Transverse colon (tissue), 4 donors: ENCODE measurements around the gene CARMIL1. TPM values are rescaled to one million over a fixed set of nuclear protein-coding genes. Genes with fewer than 3 reads are reported as not detected.

ENCODE experiments used
- DNase-seq: peaks from one replicate; pipeline ENCODE4 v3.0.0-alpha.2; 2019
- H3K27ac ChIP-seq, 4 donors: fragments of 200-600 bp; sonication (generic); 2 replicates each; pipeline ENCODE4 v1.5.1; 2016 to 2018; ENCODE audit warnings: inconsistent platforms in 4 of 4
- H3K27me3 ChIP-seq: fragments of 200-600 bp; sonication (generic); 2 replicates; pipeline ENCODE4 v1.5.1; 2017; ENCODE audit warnings: inconsistent platforms
- H3K36me3 ChIP-seq, 4 donors: fragments of 200-600 bp; sonication (generic); 2 replicates each; pipeline ENCODE4 v1.5.1; 2017 to 2019; ENCODE audit warnings: inconsistent platforms in 4 of 4
- H3K4me1 ChIP-seq, 4 donors: fragments of 200-600 bp; sonication (generic); 2 replicates each; pipeline ENCODE4 v1.5.1; 2017 to 2020; ENCODE audit warnings: inconsistent platforms in 4 of 4
- H3K4me3 ChIP-seq, 4 donors: fragments of 200-600 bp; sonication (generic); 1 replicate in 1 of 4; 2 replicates in 3 of 4; pipeline versions ENCODE4 v1.5.1 to v1.6.1; 2017 to 2019; ENCODE audit warnings: inconsistent platforms in 4 of 4
- H3K9me3 ChIP-seq, 2 donors: fragments of 200-600 bp; sonication (generic); 2 replicates each; pipeline ENCODE4 v1.5.1; 2017 to 2019; ENCODE audit warnings: inconsistent platforms in 2 of 2
- CTCF ChIP-seq, 5 experiments: fragments of 200-600 bp in 3 of 5; fragments of 450-650 bp in 2 of 5; sonication (generic) in 3 of 5; IDR thresholded peaks; 1 replicate in 2 of 5; 2 replicates in 3 of 5; pipeline ENCODE4 v1.5.1; 2016 to 2017; ENCODE audit warnings: antibody characterized with exemption in 5 of 5, inconsistent platforms in 3 of 5, mild to moderate bottlenecking in 2 of 5, moderate library complexity in 1 of 5
- EP300 ChIP-seq: sonication (generic); formaldehyde crosslinking; IDR thresholded peaks from one replicate; pipeline ENCODE4 v1.6.1; 2017; ENCODE audit warnings: antibody characterized with exemption, low read depth
- POLR2A ChIP-seq: fragments of 450-650 bp; IDR thresholded peaks from one replicate; pipeline ENCODE4 v1.6.1; 2016; ENCODE audit warnings: antibody characterized with exemption, mild to moderate bottlenecking, moderate library complexity
- POLR2AphosphoS5 ChIP-seq, 3 donors: sonication (generic); formaldehyde crosslinking; IDR thresholded peaks; one replicate each; pipeline ENCODE4 v1.6.1; 2016; ENCODE audit warnings: antibody characterized with exemption in 3 of 3
- WGBS, 2 donors: methylation state at CpG; one replicate each; pipeline ENCODE4 v1.1.5; 2018; ENCODE audit warnings: low coverage in 1 of 2; 5-methylcytosine and 5-hydroxymethylcytosine counted together
- in situ Hi-C, 4 donors: fragments of 200-750 bp; cut with MboI; loops; one replicate each; pipeline versions ENCODE4 v1.15.0 to v1.15.1; 2017; ENCODE audit warnings: low sequenced_read_pairs in 3 of 4, low pct_ligation_motif_present in 1 of 4, low pct_unique_long_range_greater_than_20kb in 1 of 4
- intact Hi-C: fragments of 100-400 bp; cut with DNase I; formaldehyde crosslinking; loops from one replicate; pipeline ENCODE4 v1.15.1; 2023; ENCODE audit warnings: low total_unique reads
- total RNA-seq, 4 donors: library from RNA; depleted of rRNA; stranded (reverse); fragments of >200 nt; gene quantifications; one replicate each; pipeline ENCODE4 v1.1.0, GENCODE V29; 2016

The CARMIL1 gene
- total RNA-seq, 4 donors from 2014 or later = 25.1 to 93.5 (median 61.0) TPM

GRCh38 chr6:25251426-25251825 is 27.7 kb upstream of the CARMIL1 start:
- H3K4me1 ChIP-seq = no peaks in the 10 kb centered on the region
- TF ChIP-seq EP300 = no peak
- TF ChIP-seq CTCF (IDR thresholded peaks at IDR 0.05) = no peak
- no peak for TF ChIP-seq POLR2AphosphoS5 (IDR thresholded peaks at IDR 0.05)
- no peak for TF ChIP-seq POLR2A
- intact Hi-C loops (no loop called here), in situ Hi-C loops (loop anchor here in 1 of 4 donors (25.0 kb wide), 1 partner anchor 336 kb away; no protein-coding TSS in a partner anchor)
- no peak overlapping the region for H3K27ac ChIP-seq
- H3K36me3 ChIP-seq = no peaks in the 10 kb centered on the region
- H3K27me3 ChIP-seq = no peaks in the 10 kb centered on the region
- no peak for DNase-seq
- H3K9me3 ChIP-seq = no peaks in the 10 kb centered on the region
- no peak overlapping the region for H3K4me3 ChIP-seq
- 63 to 68% methylated on average over 2 of the region's 2 CpGs for WGBS, 2 donors

GRCh38 chr6:25253351-25253750 is 25.8 kb upstream of the CARMIL1 start:
- no peak for TF ChIP-seq POLR2A
- no peak for TF ChIP-seq EP300
- TF ChIP-seq CTCF (IDR thresholded peaks at IDR 0.05) = no peak
- TF ChIP-seq POLR2AphosphoS5 (IDR thresholded peaks at IDR 0.05) = no peak
- Histone ChIP-seq H3K9me3 (no peaks in the 10 kb centered on the region), H3K4me3 (no peak overlapping the region), H3K36me3 (no peaks in the 10 kb centered on the region), H3K27me3 (no peaks in the 10 kb centered on the region), H3K27ac (no peak overlapping the region), H3K4me1 (no peaks in the 10 kb centered on the region)
- intact Hi-C loops = no loop called here
- WGBS, 2 donors = 46 to 47% methylated on average over 4 of the region's 4 CpGs
- in situ Hi-C loops = loop anchor here in 1 of 4 donors (25.0 kb wide), 1 partner anchor 334 kb away; no protein-coding TSS in a partner anchor
- no peak for DNase-seq

GRCh38 chr6:25254671-25255070 is 24.5 kb upstream of the CARMIL1 start:
- in situ Hi-C loops (loop anchor here in 1 of 4 donors (25.0 kb wide), 1 partner anchor 333 kb away; no protein-coding TSS in a partner anchor), intact Hi-C loops (no loop called here)
- H3K4me1 ChIP-seq = no peaks in the 10 kb centered on the region
- H3K9me3 ChIP-seq = no peaks in the 10 kb centered on the region
- no peak for DNase-seq
- no peak overlapping the region for H3K27ac ChIP-seq
- no peak overlapping the region for H3K4me3 ChIP-seq
- 87 to 97% methylated on average over 4 to 7 of the region's 7 CpGs for WGBS, 2 donors
- H3K36me3 ChIP-seq = no peaks in the 10 kb centered on the region
- TF ChIP-seq EP300 (no peak), POLR2A (no peak)
- H3K27me3 ChIP-seq = no peaks in the 10 kb centered on the region

GRCh38 chr6:25257686-25258348 is 21.4 kb upstream of the CARMIL1 start:
- in situ Hi-C loops = loop anchor here in 1 of 4 donors (25.0 kb wide), 1 partner anchor 329 kb away; no protein-coding TSS in a partner anchor
- WGBS, 2 donors = 72 to 81% methylated on average over 7 of the region's 7 CpGs
- no peak for DNase-seq

More at GRCh38 chr6:25257686-25258348, 21.4 kb upstream of the CARMIL1 start:
- H3K9me3 ChIP-seq = no peaks in the 10 kb centered on the region
- no peaks in the 10 kb centered on the region for H3K27me3 ChIP-seq
- no peaks in the 10 kb centered on the region for H3K36me3 ChIP-seq
- H3K4me1 ChIP-seq = no peaks in the 10 kb centered on the region
- intact Hi-C loops = no loop called here
- no peak overlapping the region for H3K4me3 ChIP-seq
- TF ChIP-seq EP300 (no peak), POLR2AphosphoS5 (IDR thresholded peaks at IDR 0.05) (no peak), CTCF (IDR thresholded peaks at IDR 0.05) (no peak), POLR2A (no peak)
- no peak overlapping the region for H3K27ac ChIP-seq
